ENCODE measurements around the gene MFN1. TPM values are rescaled to one million over a fixed set of nuclear protein-coding genes. Genes with fewer than 3 reads are reported as not detected.

MFN1 gene
- total RNA-seq, 1 donor from 2014 or later, result 56.9 TPM

DNA sequence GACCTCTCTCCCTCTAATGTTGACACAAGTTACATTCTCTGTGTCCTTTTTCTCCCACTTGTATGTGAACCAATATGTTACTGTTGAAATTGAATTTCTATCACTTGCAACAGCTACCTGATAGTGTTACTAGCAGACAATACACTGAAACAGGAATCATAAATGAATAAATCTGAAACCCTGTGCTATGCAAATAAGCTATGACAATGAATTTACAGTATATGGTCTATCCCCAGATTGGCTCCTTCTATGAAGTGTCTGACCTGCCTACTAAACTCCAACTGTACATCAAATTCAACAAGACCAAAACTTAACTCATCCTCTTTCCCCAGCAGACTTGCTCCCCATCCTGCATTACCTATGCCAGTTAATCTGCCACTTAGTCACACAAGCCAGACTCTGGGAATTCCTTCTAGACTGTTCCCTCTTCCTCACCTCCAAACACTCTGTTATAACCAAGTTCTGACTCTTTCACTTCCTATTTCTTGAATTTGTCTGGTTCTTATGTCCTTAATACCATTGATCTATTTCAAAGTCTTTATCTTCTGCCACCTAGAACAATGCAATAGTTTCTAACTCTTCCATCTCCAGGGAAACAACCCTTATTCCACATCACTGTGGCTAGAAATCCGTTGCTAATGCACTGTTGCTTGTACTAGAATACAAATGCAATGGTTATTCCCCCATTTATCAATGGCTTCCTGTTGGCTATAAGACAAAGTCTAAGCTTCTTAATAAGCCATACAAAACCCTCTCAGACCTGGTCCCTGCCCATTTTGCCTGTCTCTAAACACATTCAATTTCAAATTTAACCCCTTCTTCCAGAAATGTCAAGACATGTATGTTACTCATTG lies 38.1 kb upstream of the MFN1 start:
- Mint-ChIP-seq H3K4me1 (ENCODE audit: unreplicated experiment) (no peaks in the 10 kb centered on the region), H3K27me3 (ENCODE audit: unreplicated experiment) (peaks cover 14% of the 10 kb centered on the region), H3K9me3 (ENCODE audit: unreplicated experiment) (no peaks in the 10 kb centered on the region), H3K4me3 (ENCODE audit: unreplicated experiment) (no peak overlapping the region), H3K36me3 (ENCODE audit: unreplicated experiment) (no peaks in the 10 kb centered on the region), H3K27ac (ENCODE audit: unreplicated experiment) (no peak overlapping the region)
- DNase-seq (ENCODE audit: extremely low spot score, unreplicated experiment), result no peak
- TF ChIP-seq, protein P1, sequence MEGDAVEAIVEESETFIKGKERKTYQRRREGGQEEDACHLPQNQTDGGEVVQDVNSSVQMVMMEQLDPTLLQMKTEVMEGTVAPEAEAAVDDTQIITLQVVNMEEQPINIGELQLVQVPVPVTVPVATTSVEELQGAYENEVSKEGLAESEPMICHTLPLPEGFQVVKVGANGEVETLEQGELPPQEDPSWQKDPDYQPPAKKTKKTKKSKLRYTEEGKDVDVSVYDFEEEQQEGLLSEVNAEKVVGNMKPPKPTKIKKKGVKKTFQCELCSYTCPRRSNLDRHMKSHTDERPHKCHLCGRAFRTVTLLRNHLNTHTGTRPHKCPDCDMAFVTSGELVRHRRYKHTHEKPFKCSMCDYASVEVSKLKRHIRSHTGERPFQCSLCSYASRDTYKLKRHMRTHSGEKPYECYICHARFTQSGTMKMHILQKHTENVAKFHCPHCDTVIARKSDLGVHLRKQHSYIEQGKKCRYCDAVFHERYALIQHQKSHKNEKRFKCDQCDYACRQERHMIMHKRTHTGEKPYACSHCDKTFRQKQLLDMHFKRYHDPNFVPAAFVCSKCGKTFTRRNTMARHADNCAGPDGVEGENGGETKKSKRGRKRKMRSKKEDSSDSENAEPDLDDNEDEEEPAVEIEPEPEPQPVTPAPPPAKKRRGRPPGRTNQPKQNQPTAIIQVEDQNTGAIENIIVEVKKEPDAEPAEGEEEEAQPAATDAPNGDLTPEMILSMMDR (IDR thresholded peaks at IDR 0.05), result no peak

DNA sequence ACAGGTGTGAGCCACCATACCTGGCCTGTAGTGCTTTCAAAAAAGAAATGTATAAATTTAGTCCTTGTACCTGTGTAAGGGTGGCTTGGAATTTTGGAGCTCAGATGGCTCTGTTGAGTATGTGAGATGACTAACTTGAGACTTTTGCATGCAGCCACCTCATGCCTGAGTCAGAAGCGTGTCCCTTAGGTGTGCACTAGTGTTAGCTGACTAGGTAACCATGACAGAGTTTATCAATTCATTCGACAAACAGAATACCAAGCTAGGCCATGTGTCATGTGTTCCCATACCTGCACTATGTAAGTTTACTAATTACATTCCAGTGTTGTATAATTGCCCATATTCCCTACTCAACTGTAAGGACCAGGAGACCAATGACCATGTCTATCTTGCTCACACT lies 28.6 kb upstream of the MFN1 start:
- no peak overlapping the region for H3K4me3 Mint-ChIP-seq (ENCODE audit: unreplicated experiment)
- H3K27ac Mint-ChIP-seq (ENCODE audit: unreplicated experiment), result no peak overlapping the region

DNA sequence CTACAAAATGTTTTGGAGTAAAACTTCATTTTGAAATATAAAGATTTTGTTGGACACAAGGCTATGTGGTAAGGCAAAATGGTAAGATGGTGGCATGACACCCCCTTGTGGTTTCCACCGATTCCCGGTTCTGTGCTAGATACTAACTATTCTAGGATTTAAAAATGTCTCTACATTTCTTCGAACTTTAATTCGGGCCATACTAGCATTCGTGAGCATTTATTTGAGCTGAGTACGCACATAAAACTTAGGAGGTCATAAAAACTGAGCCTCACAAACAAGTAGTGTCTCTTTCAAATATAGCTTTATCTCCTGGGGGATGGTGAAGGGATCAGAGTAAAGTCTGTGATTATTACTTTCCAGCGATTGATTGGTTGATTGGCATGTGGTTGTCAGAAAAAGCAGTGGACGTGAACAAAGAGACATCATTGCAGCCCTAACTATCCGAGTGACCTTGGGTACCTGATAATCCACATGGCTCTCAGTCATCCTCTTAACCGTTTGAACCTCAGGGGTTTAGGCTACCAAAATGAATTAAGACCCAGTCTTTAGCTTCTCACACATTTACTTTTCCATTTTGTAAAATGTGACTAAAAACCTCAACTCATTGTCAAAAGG lies 25.7 kb upstream of the MFN1 start:
- peak; percentile 56 for DNase-seq (ENCODE audit: extremely low spot score, unreplicated experiment)
- H3K36me3 Mint-ChIP-seq (ENCODE audit: unreplicated experiment), result peaks cover 3% of the 10 kb centered on the region
- H3K4me1 Mint-ChIP-seq (ENCODE audit: unreplicated experiment), result peaks cover 29% of the 10 kb centered on the region
- H3K4me3 Mint-ChIP-seq (ENCODE audit: unreplicated experiment), result peak overlapping the region; percentile 74
- H3K27ac Mint-ChIP-seq (ENCODE audit: unreplicated experiment), result peak overlapping the region; percentile 56
- TF ChIP-seq, protein P1 (IDR thresholded peaks at IDR 0.05), result peak; percentile 69
- no peaks in the 10 kb centered on the region for H3K27me3 Mint-ChIP-seq (ENCODE audit: unreplicated experiment)
- no peaks in the 10 kb centered on the region for H3K9me3 Mint-ChIP-seq (ENCODE audit: unreplicated experiment)

More for the DNA sequence above, 28.6 kb upstream of the MFN1 start:
- H3K9me3 Mint-ChIP-seq (ENCODE audit: unreplicated experiment), result no peaks in the 10 kb centered on the region
- TF ChIP-seq, protein P1 (IDR thresholded peaks at IDR 0.05), result no peak
- peaks cover 4% of the 10 kb centered on the region for H3K27me3 Mint-ChIP-seq (ENCODE audit: unreplicated experiment)
- no peaks in the 10 kb centered on the region for H3K36me3 Mint-ChIP-seq (ENCODE audit: unreplicated experiment)
- DNase-seq (ENCODE audit: extremely low spot score, unreplicated experiment), result no peak
- H3K4me1 Mint-ChIP-seq (ENCODE audit: unreplicated experiment), result peaks cover 18% of the 10 kb centered on the region

DNA sequence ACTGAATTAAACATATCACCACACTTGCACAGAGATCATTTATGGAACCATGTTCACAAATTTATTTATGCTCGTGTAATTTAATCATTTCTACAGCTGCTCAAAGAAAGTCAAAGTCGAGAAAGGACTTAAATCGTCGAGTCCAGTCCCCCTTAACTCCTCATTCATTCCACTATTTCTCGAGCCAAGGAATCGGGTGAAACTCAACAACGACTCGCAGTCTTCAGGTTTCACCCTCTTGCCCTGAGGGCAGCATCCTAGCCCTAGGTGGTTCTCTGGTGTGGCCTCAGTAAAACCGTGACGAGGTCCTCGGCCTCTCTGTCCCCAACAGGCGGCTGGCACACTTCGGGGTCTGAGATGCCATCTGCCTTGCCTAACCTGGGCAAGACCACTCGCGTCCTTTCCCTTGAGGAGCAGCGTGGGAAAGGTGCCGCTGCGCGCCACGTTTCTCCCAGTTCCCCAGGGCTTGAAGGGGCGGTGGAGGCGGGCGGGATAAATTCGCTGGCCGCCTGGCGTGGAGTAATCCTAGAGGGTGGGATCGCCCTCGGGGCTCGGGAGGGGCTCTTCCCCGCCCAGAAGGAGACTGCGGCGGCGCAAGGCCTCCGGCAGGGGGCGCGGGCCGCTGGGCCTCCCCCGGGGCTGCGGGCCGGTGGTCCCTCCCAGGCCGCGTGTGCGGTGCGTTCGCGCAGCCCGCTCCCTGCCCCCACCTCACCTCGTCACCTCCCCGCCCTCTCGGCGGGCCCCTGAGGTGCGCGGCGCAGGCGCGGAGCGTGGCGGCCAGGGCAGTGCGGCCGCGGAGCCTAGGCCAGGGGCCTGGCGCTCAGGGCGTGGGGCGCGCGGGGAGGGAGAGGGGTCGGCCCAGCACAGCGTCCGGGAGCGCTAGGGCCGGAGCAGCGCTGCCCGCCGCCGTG lies 25.0 kb upstream of the MFN1 start, which contains the start of gene ZNF639:
Gene ZNF639, plus strand, starts transcription at position 746 of the 911 bp plus-strand sequence. CDS start 5,263 bp downstream, outside the sequence.
- peak within 1 kb of the TSS; percentile 91 for H3K4me3 Mint-ChIP-seq (ENCODE audit: unreplicated experiment)
- H3K27ac Mint-ChIP-seq (ENCODE audit: unreplicated experiment), result peak within 1 kb of the TSS; percentile 90
- peak; percentile 95 for DNase-seq (ENCODE audit: extremely low spot score, unreplicated experiment)
- peaks cover 3% of the 10 kb centered on the region for H3K36me3 Mint-ChIP-seq (ENCODE audit: unreplicated experiment)
- peaks cover 31% of the 10 kb centered on the region for H3K4me1 Mint-ChIP-seq (ENCODE audit: unreplicated experiment)
- H3K27me3 Mint-ChIP-seq (ENCODE audit: unreplicated experiment), result no peaks in the 10 kb centered on the region
- TF ChIP-seq, protein P1 (IDR thresholded peaks at IDR 0.05), result peak; percentile 92
- H3K9me3 Mint-ChIP-seq (ENCODE audit: unreplicated experiment), result no peaks in the 10 kb centered on the region
